HepG2 (cell line): ENCODE data around the gene SLC27A1. TPM values are rescaled to one million over a fixed set of nuclear protein-coding genes. Genes with fewer than 3 reads are reported as not detected.

Experiments
- ATAC-seq: fragments of 200-7000 bp; cut with Tn5 transposase; 3 replicates; pipeline ENCODE4 v1.9.1; 2020; ENCODE audit warnings: mild to moderate bottlenecking, moderate library complexity
- BruUV-seq: library from RNA; stranded (reverse); fragments of 400-500 nt; replicated peaks from 2 replicates; lab custom pipeline; 2021; lab: Mats Ljungman, UMichigan
- CTCF ChIA-PET: fragments of 300-600 bp; formaldehyde crosslinking; extraction: SDS; loops from one replicate; lab custom pipeline; 2021; ENCODE audit warnings: low total read pairs, inconsistent platforms, low intra/inter-chr PET ratio; lab: Yijun Ruan, JAX
- POLR2A ChIA-PET: fragments of 350-600 bp; sonication (Branson Sonifier 250); formaldehyde crosslinking; loops from one replicate; lab custom pipeline; 2020; ENCODE audit warnings: antibody characterized with exemption, inconsistent platforms; lab: Yijun Ruan, JAX
- DNase-seq: peaks from one replicate; pipeline ENCODE4 v3.0.0-alpha.2; 2015; ENCODE audit warnings: low spot score
- FAIRE-seq: peaks from 3 replicates; lab custom pipeline; 2011; peaks lifted over from hg19 to GRCh38; lab: Jason Lieb, UNC
- H2AFZ ChIP-seq: one replicate; pipeline ENCODE4 v1.6.1; 2011; ENCODE audit warnings: low read length, inconsistent platforms
- H3K27ac ChIP-seq: fragments of 300-600 bp; 3 replicates; pipeline ENCODE4 v1.8.0; 2011; ENCODE audit warnings: mixed run types, mild to moderate bottlenecking, mixed read lengths, low read length, inconsistent platforms; ENCODE audit not compliant: insufficient read depth; ENCODE audit errors: extremely low read length
- H3K27me3 ChIP-seq, 2 experiments: fragments of 200-600 bp in 1 of 2; 2 replicates in 1 of 2; 3 replicates in 1 of 2; pipeline versions ENCODE4 v1.6.0 to v1.8.0; 2011; ENCODE audit warnings: low read length in 2 of 2, mild to moderate bottlenecking in 2 of 2, moderate library complexity in 2 of 2, inconsistent platforms in 1 of 2; ENCODE audit not compliant: insufficient read depth in 2 of 2, control insufficient read depth in 1 of 2
- H3K36me3 ChIP-seq, 2 experiments: fragments of 200-600 bp in 1 of 2; replicated peaks in 1 of 2; 2 replicates in 1 of 2; 3 replicates in 1 of 2; pipeline versions ENCODE4 v1.5.1 to v1.8.0; 2011; ENCODE audit warnings: low read length in 2 of 2, inconsistent platforms in 1 of 2; ENCODE audit not compliant: insufficient read depth in 2 of 2, control insufficient read depth in 1 of 2
- H3K4me1 ChIP-seq: 2 replicates; pipeline ENCODE4 v1.5.1; 2012; ENCODE audit warnings: low read length, inconsistent platforms; ENCODE audit not compliant: insufficient read depth
- H3K4me2 ChIP-seq: 2 replicates; pipeline ENCODE4 v1.6.0; 2011; ENCODE audit warnings: low read depth, low read length, inconsistent platforms
- H3K4me3 ChIP-seq, 3 experiments: fragments of 200-600 bp in 1 of 3; sonication (generic), shearing (Covaris generic) in 1 of 3; replicated peaks in 1 of 3; 2 replicates each; pipeline ENCODE4 v1.5.1; 2011 to 2016; ENCODE audit warnings: low read length in 3 of 3, inconsistent platforms in 2 of 3, low read depth in 2 of 3, mild to moderate bottlenecking in 2 of 3, control low read depth in 1 of 3, mixed read lengths in 1 of 3; ENCODE audit not compliant: insufficient read depth in 1 of 3
- H3K79me2 ChIP-seq: one replicate; pipeline ENCODE4 v1.6.1; 2011; ENCODE audit warnings: low read length, inconsistent platforms; ENCODE audit not compliant: insufficient read depth
- H3K9ac ChIP-seq: 2 replicates; pipeline ENCODE4 v1.6.0; 2011; ENCODE audit warnings: mild to moderate bottlenecking, low read depth, low read length, inconsistent platforms; ENCODE audit not compliant: insufficient read depth
- H3K9me3 ChIP-seq: 2 replicates; pipeline ENCODE4 v1.5.1; 2012; ENCODE audit warnings: mild to moderate bottlenecking, low read length
- H4K20me1 ChIP-seq: 2 replicates; pipeline ENCODE4 v1.6.0; 2011; ENCODE audit warnings: inconsistent platforms, mild to moderate bottlenecking, low read length, moderate library complexity; ENCODE audit not compliant: insufficient read depth
- ADNP ChIP-seq: sonication (generic); formaldehyde crosslinking; IDR thresholded peaks from 2 replicates; pipeline ENCODE4 v1.4.0; 2020; ENCODE audit warnings: missing genetic modification reagents
- THAP9 ChIP-seq: sonication (generic); formaldehyde crosslinking; IDR thresholded peaks from 2 replicates; pipeline ENCODE4; 2020; ENCODE audit warnings: missing genetic modification reagents, mild to moderate bottlenecking, borderline replicate concordance
- ZHX2 ChIP-seq, 2 experiments: sonication (generic) in 1 of 2; formaldehyde crosslinking in 1 of 2; IDR thresholded peaks; 2 replicates each; pipeline versions ENCODE4 v1.6.1 to v1.9.0; 2014 to 2022; ENCODE audit warnings: antibody characterized with exemption in 1 of 2, borderline replicate concordance in 1 of 2, inconsistent platforms in 1 of 2, low read depth in 1 of 2, missing genetic modification reagents in 1 of 2
- ZNF253 ChIP-seq: sonication (generic); formaldehyde crosslinking; IDR thresholded peaks from 2 replicates; pipeline ENCODE4 v1.8.0; 2022; ENCODE audit warnings: mild to moderate bottlenecking, missing genetic modification reagents, borderline replicate concordance
- ZNF460 ChIP-seq: sonication (generic); formaldehyde crosslinking; IDR thresholded peaks from 2 replicates; pipeline ENCODE4 v1.5.1; 2020; ENCODE audit warnings: missing genetic modification reagents, mild to moderate bottlenecking, borderline replicate concordance
- ZNF567 ChIP-seq: sonication (generic); formaldehyde crosslinking; IDR thresholded peaks from 2 replicates; pipeline ENCODE4 v1.8.1; 2023; ENCODE audit warnings: mild to moderate bottlenecking, missing genetic modification reagents, borderline replicate concordance
- ZNF572 ChIP-seq: sonication (generic); formaldehyde crosslinking; IDR thresholded peaks from 2 replicates; pipeline ENCODE4 v1.5.1; 2020; ENCODE audit warnings: mild to moderate bottlenecking, missing genetic modification reagents
- ZNF589 ChIP-seq: sonication (generic); formaldehyde crosslinking; conservative IDR thresholded peaks from 2 replicates; pipeline ENCODE4 v1.8.0; 2022; ENCODE audit warnings: mild to moderate bottlenecking, moderate library complexity, missing genetic modification reagents
- ZNF670 ChIP-seq: sonication (generic); formaldehyde crosslinking; IDR thresholded peaks from 2 replicates; pipeline ENCODE4 v1.8.0; 2022; ENCODE audit warnings: mild to moderate bottlenecking, missing genetic modification reagents, borderline replicate concordance
- WGBS: methylation state at CpG from one replicate; pipeline ENCODE4 v1.1.6; 2017; ENCODE audit warnings: low lambda C conversion rate; 5-methylcytosine and 5-hydroxymethylcytosine counted together
- in situ Hi-C: cut with HindIII; loops from 2 replicates; pipeline ENCODE4 v1.10.0; 2017; ENCODE audit warnings: low pct_unique_long_range_greater_than_20kb; ENCODE audit not compliant: extremely low pct_ligation_motif_present
- intact Hi-C: fragments of 100-400 bp; cut with micrococcal nuclease; formaldehyde crosslinking; loops from one replicate; pipeline ENCODE4 v1.10.0; 2022; ENCODE audit not compliant: unreplicated experiment
- polyA plus RNA-seq, 8 experiments: library from polyadenylated mRNA; depleted of rRNA in 3 of 8; stranded (reverse) in 7 of 8; unstranded in 1 of 8; fragments of >200 nt; fragmentation: Illumina TruSeq in 4 of 8; extraction: Trizol in 4 of 8; gene quantifications; 2 replicates each; pipeline versions ENCODE4 v1.2.1 to v1.2.3, GENCODE V29; 2011 to 2016; ENCODE audit warnings: low read depth in 4 of 8, missing spikeins in 1 of 8, mixed read lengths in 1 of 8; ENCODE audit not compliant: insufficient read depth in 1 of 8
- total RNA-seq, 5 experiments: library from RNA; depleted of rRNA; stranded (reverse); fragments of >200 nt; fragmentation: Illumina TruSeq; extraction: Trizol; gene quantifications; 2 replicates each; pipeline ENCODE4 v1.2.3, GENCODE V29; 2016; ENCODE audit warnings: low read depth in 1 of 5

The SLC27A1 gene
- total and polyA plus RNA-seq, 2 of the 13 experiments (the other 11 are each of a cell fraction or from before 2014, with no cell fraction given) = 4.1 to 8.8 TPM

GRCh38 chr19:17526922-17527321, 56.6 kb downstream of the SLC27A1 start:
- WGBS = 29% methylated on average over 14 of the region's 16 CpGs
- no peaks in the 10 kb centered on the region for H3K79me2 ChIP-seq
- ChIA-PET POLR2A (interaction anchor here (0.8 kb wide), 1 partner anchor 16 kb away, joined by 3 read pairs; the partner anchor contains the start of gene PGLS), CTCF (no interaction called here)
- TF ChIP-seq ZNF670 (CRISPR knock-in tag) (no peak), ZHX2 (IDR thresholded peaks at IDR 0.05; ENCODE audit: low read depth) (no peak), ZHX2 (CRISPR knock-in tag; IDR thresholded peaks at IDR 0.05; ENCODE audit: borderline replicate concordance) (no peak), ZNF460 (CRISPR knock-in tag) (no peak), THAP9 (CRISPR knock-in tag) (no peak), ZNF572 (CRISPR knock-in tag) (no peak), ADNP (CRISPR knock-in tag) (no peak), ZNF567 (no peak), ZNF253 (CRISPR knock-in tag) (no peak), ZNF589 (CRISPR knock-in tag) (no peak)
- H2AFZ ChIP-seq = no peak overlapping the region
- H3K36me3 ChIP-seq = no peaks in the 10 kb centered on the region
- BruUV-seq = no TSS peak
- H3K4me1 ChIP-seq = peaks cover 41% of the 10 kb centered on the region
- no peak for ATAC-seq
- H3K9ac ChIP-seq = no peak overlapping the region
- no peak for DNase-seq
- H3K27ac ChIP-seq = no peak overlapping the region
- intact Hi-C loops (no loop called here), in situ Hi-C loops (no loop called here)
- no peaks in the 10 kb centered on the region for H3K9me3 ChIP-seq
- 0 out of 5 replicates have a peak, but pooled peaks cover 1 to 3% of the 10 kb centered on the region in 2 experiments for H3K27me3 ChIP-seq
- no peaks in the 10 kb centered on the region for H4K20me1 ChIP-seq
- no peak for FAIRE-seq
- no peak overlapping the region for H3K4me3 ChIP-seq
- H3K4me2 ChIP-seq = no peak overlapping the region
